ENCODE data around the gene GRK6. TPM values are rescaled to one million over a fixed set of nuclear protein-coding genes. Genes with fewer than 3 reads are reported as not detected.
A peak's percentile ranks its signal among the peaks of the same experiment; 100 is the strongest.

Gene GRK6
- total RNA-seq, 3 donors from 2014 or later: 21.3 to 25.0 (median 22.1) TPM

DNA sequence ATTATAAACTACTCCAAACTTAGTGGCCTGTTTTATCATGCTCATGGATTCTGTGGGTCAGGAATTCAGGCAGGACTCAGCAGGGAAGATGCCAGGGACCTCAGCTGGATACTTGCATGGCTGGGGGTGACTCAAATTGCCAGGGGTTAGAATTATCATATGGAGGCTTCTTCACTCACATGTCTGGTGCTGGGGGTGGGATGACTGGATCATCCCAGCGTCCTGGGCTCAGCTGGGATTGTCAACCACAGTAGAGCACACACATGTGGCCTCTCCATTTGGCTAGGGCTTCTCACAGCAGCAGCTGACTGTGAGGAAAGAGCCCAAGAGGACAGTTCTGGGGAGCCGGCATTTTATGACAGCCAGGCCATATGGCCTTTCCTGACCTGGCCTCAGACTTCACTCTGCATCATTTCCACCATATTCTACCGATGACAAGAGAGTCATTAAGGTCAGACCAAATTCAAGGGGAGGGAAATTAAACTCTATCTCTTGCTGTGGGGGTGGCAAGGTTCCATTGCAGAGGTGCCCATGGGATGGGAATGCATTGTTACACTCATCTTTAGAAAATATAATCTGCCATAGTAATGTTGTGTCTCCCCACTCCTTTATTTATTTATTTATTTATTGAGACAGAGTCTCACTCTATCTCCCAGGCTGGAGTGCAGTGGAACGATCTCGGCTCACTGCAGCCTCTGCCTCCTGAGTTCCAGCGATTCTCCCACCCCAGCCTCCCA, 5.2 kb upstream of the GRK6 start:
- Histone ChIP-seq H3K4me3 (no peak overlapping the region), H3K4me1 (no peaks in the 10 kb centered on the region), H3K36me3 (no peaks in the 10 kb centered on the region), H3K9me3 (no peaks in the 10 kb centered on the region), H3K27me3 (no peaks in the 10 kb centered on the region), H3K27ac (no peak overlapping the region)
- no peak for DNase-seq (ENCODE audit: low spot score in 2 of 2)
- intact Hi-C loops (cut with DNase I; ENCODE audit: low total_unique reads): no loop called here
- TF ChIP-seq, protein P1, sequence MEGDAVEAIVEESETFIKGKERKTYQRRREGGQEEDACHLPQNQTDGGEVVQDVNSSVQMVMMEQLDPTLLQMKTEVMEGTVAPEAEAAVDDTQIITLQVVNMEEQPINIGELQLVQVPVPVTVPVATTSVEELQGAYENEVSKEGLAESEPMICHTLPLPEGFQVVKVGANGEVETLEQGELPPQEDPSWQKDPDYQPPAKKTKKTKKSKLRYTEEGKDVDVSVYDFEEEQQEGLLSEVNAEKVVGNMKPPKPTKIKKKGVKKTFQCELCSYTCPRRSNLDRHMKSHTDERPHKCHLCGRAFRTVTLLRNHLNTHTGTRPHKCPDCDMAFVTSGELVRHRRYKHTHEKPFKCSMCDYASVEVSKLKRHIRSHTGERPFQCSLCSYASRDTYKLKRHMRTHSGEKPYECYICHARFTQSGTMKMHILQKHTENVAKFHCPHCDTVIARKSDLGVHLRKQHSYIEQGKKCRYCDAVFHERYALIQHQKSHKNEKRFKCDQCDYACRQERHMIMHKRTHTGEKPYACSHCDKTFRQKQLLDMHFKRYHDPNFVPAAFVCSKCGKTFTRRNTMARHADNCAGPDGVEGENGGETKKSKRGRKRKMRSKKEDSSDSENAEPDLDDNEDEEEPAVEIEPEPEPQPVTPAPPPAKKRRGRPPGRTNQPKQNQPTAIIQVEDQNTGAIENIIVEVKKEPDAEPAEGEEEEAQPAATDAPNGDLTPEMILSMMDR (IDR thresholded peaks at IDR 0.05): no peak
- TF ChIP-seq POLR2A (IDR thresholded peaks at IDR 0.05): no peak

GRCh38 chr5:177423671-177424070, 2.8 kb upstream of the GRK6 start:
- TF ChIP-seq POLR2AphosphoS5 (IDR thresholded peaks at IDR 0.05): no peak
- TF ChIP-seq POLR2A (IDR thresholded peaks at IDR 0.05): no peak
- TF ChIP-seq, protein P1 (IDR thresholded peaks at IDR 0.05): no peak
- Histone ChIP-seq H3K27me3 (no peaks in the 10 kb centered on the region), H3K27ac (no peak overlapping the region), H3K4me3 (no peak overlapping the region), H3K9me3 (no peaks in the 10 kb centered on the region), H3K4me1 (peaks cover 5 to 12% of the 10 kb centered on the region in 2 donors), H3K36me3 (no peaks in the 10 kb centered on the region)
- DNase-seq (ENCODE audit: low spot score in 2 of 2): no peak
- intact Hi-C loops (cut with DNase I; ENCODE audit: low total_unique reads): no loop called here

GRCh38 chr5:177425196-177425800, 1.2 kb upstream of the GRK6 start:
- H3K27me3 ChIP-seq: no peaks in the 10 kb centered on the region
- H3K4me3 ChIP-seq: peak overlapping the region; percentile 50 to 88 (median 70)
- no peaks in the 10 kb centered on the region for H3K9me3 ChIP-seq
- no peak for TF ChIP-seq POLR2AphosphoS5 (IDR thresholded peaks at IDR 0.05)
- TF ChIP-seq, protein P1 (IDR thresholded peaks at IDR 0.05): peak in 1 of 3 donors; percentile 2
- no peaks in the 10 kb centered on the region for H3K36me3 ChIP-seq
- no peak for DNase-seq (ENCODE audit: low spot score in 2 of 2)
- intact Hi-C loops (cut with DNase I; ENCODE audit: low total_unique reads): no loop called here
- peak overlapping the region; percentile 89 to 96 for H3K27ac ChIP-seq
- peaks cover 5 to 12% of the 10 kb centered on the region in 2 donors for H3K4me1 ChIP-seq

DNA sequence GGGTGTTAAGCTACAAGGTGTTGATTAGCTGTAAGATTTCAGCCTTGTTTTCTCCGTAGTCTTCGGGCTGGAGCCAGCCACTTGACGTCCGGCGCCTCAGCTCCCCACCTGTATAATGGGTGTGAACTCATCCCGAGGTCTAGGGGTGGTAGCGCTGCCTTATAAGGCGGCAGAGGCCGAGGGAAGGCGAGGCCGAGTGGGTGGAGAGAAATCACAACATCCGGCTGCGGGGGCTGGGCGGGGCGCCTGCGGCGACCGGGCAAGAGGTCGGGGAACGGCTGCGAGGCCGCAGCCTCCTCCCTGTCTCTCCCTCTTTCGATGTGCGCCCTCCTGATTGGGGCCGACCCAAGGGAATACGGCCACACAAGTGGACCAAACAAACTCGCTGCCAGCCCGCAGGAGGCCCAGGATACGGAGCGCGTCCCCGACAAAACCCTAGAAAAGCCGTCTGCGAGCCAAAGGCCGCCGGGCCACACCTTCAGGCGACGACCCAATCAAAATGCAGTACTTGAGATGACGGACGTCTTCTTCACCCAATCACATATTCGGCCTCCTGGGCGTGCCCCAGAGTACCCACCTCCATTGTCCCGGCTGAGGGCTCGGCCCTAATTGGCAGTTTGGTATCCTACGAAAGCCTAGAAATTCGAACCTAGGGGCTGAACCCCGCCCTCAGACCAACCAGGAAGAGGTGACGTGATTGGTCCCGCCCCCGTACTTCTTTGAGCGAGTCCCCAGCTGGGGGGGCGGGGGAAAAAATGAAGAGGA, 493 bp upstream of the GRK6 start:
- intact Hi-C loops (cut with DNase I; ENCODE audit: low total_unique reads): loop anchor here (1.0 kb wide), 1 partner anchor 29 kb away; no protein-coding TSS in a partner anchor
- TF ChIP-seq POLR2AphosphoS5 (IDR thresholded peaks at IDR 0.05) (peak; percentile 84 to 95 (median 94)), POLR2A (IDR thresholded peaks at IDR 0.05) (peak; percentile 56)
- TF ChIP-seq, protein P1 (IDR thresholded peaks at IDR 0.05): peak in 1 of 3 donors; percentile 6
- Histone ChIP-seq H3K9me3 (no peaks in the 10 kb centered on the region), H3K27me3 (no peaks in the 10 kb centered on the region), H3K4me3 (peak overlapping the region; percentile 50 to 88 (median 70)), H3K4me1 (peaks cover 5 to 17% of the 10 kb centered on the region in 2 donors), H3K36me3 (no peaks in the 10 kb centered on the region), H3K27ac (peak overlapping the region; percentile 89 to 96)
- peak; percentile 99 to 100 for DNase-seq (ENCODE audit: low spot score in 2 of 2)

All from breast epithelium (tissue), 4 donors.